Caco-2 (cell line): ENCODE measurements around the gene ZNFX1. TPM values are rescaled to one million over a fixed set of nuclear protein-coding genes. Genes with fewer than 3 reads are reported as not detected.

Experiments used
- BruUV-seq: library from RNA; stranded (reverse); fragments of 400-500 nt; replicated peaks from 2 replicates; lab custom pipeline; 2021; lab: Mats Ljungman, UMichigan
- CTCF ChIA-PET: fragments of 300-600 bp; sonication (Branson Sonifier 250); formaldehyde crosslinking; loops from one replicate; lab custom pipeline; 2022; ENCODE audit warnings: antibody characterized with exemption; lab: Charles Lee
- POLR2A ChIA-PET: fragments of 300-600 bp; sonication (Branson Sonifier 250); formaldehyde crosslinking; loops from one replicate; lab custom pipeline; 2022; ENCODE audit warnings: antibody characterized with exemption; lab: Charles Lee
- DNase-seq, 2 experiments: peaks; one replicate each; pipeline versions ENCODE4 v3.0.0 to v3.0.0-alpha.2; 2020 to 2022
- H3K27me3 ChIP-seq: replicated peaks from 2 replicates; pipeline ENCODE4 v1.6.0; 2011; ENCODE audit warnings: low read length; ENCODE audit not compliant: control insufficient read depth, insufficient read depth
- H3K36me3 ChIP-seq: 2 replicates; pipeline ENCODE4 v1.5.1; 2011; ENCODE audit warnings: low read length; ENCODE audit not compliant: control insufficient read depth, insufficient read depth
- H3K4me1 ChIP-seq: fragments of 250-450 bp; sonication (Bioruptor Pico); 2 replicates; pipeline ENCODE4 v1.5.1; 2020; ENCODE audit warnings: mild to moderate bottlenecking
- H3K4me3 ChIP-seq: 2 replicates; pipeline ENCODE4 v1.5.1; 2011; ENCODE audit warnings: low read depth, mild to moderate bottlenecking, control low read depth, low read length
- H3K9me3 ChIP-seq: fragments of 250-450 bp; sonication (Bioruptor Pico); 2 replicates; pipeline ENCODE4 v1.5.1; 2020; ENCODE audit warnings: mild to moderate bottlenecking, moderate library complexity
- H3K27ac Mint-ChIP-seq: one replicate; pipeline ENCODE4 v1.8.0; 2022; ENCODE audit warnings: mixed read lengths; ENCODE audit not compliant: unreplicated experiment
- H3K27me3 Mint-ChIP-seq: one replicate; pipeline ENCODE4 v1.8.0; 2022; ENCODE audit warnings: mixed read lengths; ENCODE audit not compliant: insufficient read depth, unreplicated experiment
- H3K36me3 Mint-ChIP-seq: one replicate; pipeline ENCODE4 v1.8.0; 2022; ENCODE audit warnings: mild to moderate bottlenecking, mixed read lengths; ENCODE audit not compliant: insufficient read depth, unreplicated experiment
- H3K4me1 Mint-ChIP-seq: one replicate; pipeline ENCODE4 v1.8.0; 2022; ENCODE audit warnings: low read depth, mixed read lengths; ENCODE audit not compliant: unreplicated experiment
- H3K4me3 Mint-ChIP-seq: one replicate; pipeline ENCODE4 v1.8.0; 2022; ENCODE audit warnings: mild to moderate bottlenecking, moderate library complexity, mixed read lengths; ENCODE audit not compliant: unreplicated experiment
- H3K9me3 Mint-ChIP-seq: one replicate; pipeline ENCODE4 v1.8.0; 2022; ENCODE audit warnings: mixed read lengths; ENCODE audit not compliant: unreplicated experiment
- CTCF ChIP-seq, 2 experiments: fragments of 200-600 bp in 1 of 2; IDR thresholded peaks; 1 replicate in 1 of 2; 2 replicates in 1 of 2; pipeline versions ENCODE4 v1.5.1 to v1.8.0; 2011 to 2022; ENCODE audit warnings: antibody characterized with exemption in 1 of 2, control low read depth in 1 of 2, inconsistent platforms in 1 of 2, low read depth in 1 of 2, low read length in 1 of 2, mild to moderate bottlenecking in 1 of 2, moderate library complexity in 1 of 2; ENCODE audit not compliant: insufficient read depth in 1 of 2, severe bottlenecking in 1 of 2, unreplicated experiment in 1 of 2
- intact Hi-C: fragments of 100-400 bp; cut with micrococcal nuclease; formaldehyde crosslinking; loops from one replicate; pipeline ENCODE4 v1.10.0; 2022; ENCODE audit not compliant: unreplicated experiment
- total RNA-seq: library from RNA; stranded (reverse); gene quantifications from 2 replicates; pipeline ENCODE4 v1.2.3, GENCODE V29; 2022

ZNFX1 gene
- total RNA-seq, 1 experiment from 2014 or later = 34.0 TPM

- DNase-seq = peak in 1 of 2 experiments; percentile 19
- CTCF ChIA-PET = interaction anchor here (1.0 to 1.8 kb wide), 2 partner anchors 14 to 28 kb away, joined by 4 to 6 read pairs; no protein-coding TSS in a partner anchor
- no peak overlapping the region for H3K4me3 Mint-ChIP-seq
- Histone ChIP-seq H3K4me1 (no peaks in the 10 kb centered on the region), H3K4me3 (no peak overlapping the region), H3K9me3 (no peaks in the 10 kb centered on the region), H3K36me3 (peaks cover 17% of the 10 kb centered on the region), H3K27me3 (no peaks in the 10 kb centered on the region)
- POLR2A ChIA-PET = no interaction called here
- intact Hi-C loops = no loop called here
- H3K27me3 Mint-ChIP-seq = no peaks in the 10 kb centered on the region
- H3K36me3 Mint-ChIP-seq = peaks cover 99% of the 10 kb centered on the region
- no peak overlapping the region for H3K27ac Mint-ChIP-seq
- no peaks in the 10 kb centered on the region for H3K9me3 Mint-ChIP-seq
- no peak for TF ChIP-seq CTCF (IDR thresholded peaks at IDR 0.05; ENCODE audit: insufficient read depth in 1 of 2, low read depth in 1 of 2, low read length in 1 of 2, severe bottlenecking in 1 of 2, unreplicated experiment in 1 of 2)
- H3K4me1 Mint-ChIP-seq = no peaks in the 10 kb centered on the region
- BruUV-seq = no TSS peak
Observed at GRCh38 chr20:49260218-49260617, 17.6 kb downstream of the ZNFX1 start.

- no peak for DNase-seq
- H3K9me3 ChIP-seq = no peaks in the 10 kb centered on the region
- Mint-ChIP-seq H3K36me3 (peaks cover 99% of the 10 kb centered on the region), H3K4me1 (no peaks in the 10 kb centered on the region), H3K9me3 (no peaks in the 10 kb centered on the region), H3K27me3 (no peaks in the 10 kb centered on the region), H3K27ac (no peak overlapping the region), H3K4me3 (no peak overlapping the region)
- no peak for TF ChIP-seq CTCF (IDR thresholded peaks at IDR 0.05; ENCODE audit: insufficient read depth in 1 of 2, low read depth in 1 of 2, low read length in 1 of 2, severe bottlenecking in 1 of 2, unreplicated experiment in 1 of 2)
- H3K36me3 ChIP-seq = peaks cover 17% of the 10 kb centered on the region
- intact Hi-C loops = no loop called here
- H3K27me3 ChIP-seq = no peaks in the 10 kb centered on the region
- no peaks in the 10 kb centered on the region for H3K4me1 ChIP-seq
- BruUV-seq = no TSS peak
- CTCF ChIA-PET = interaction anchor here (1.0 to 1.8 kb wide), 2 partner anchors 14 to 29 kb away, joined by 4 to 6 read pairs; no protein-coding TSS in a partner anchor
- POLR2A ChIA-PET = no interaction called here
- H3K4me3 ChIP-seq = no peak overlapping the region
Observed at GRCh38 chr20:49259799-49260198, 18.1 kb downstream of the ZNFX1 start.

- no peak overlapping the region for H3K27ac Mint-ChIP-seq
- ChIA-PET POLR2A (no interaction called here), CTCF (interaction anchor here (1.0 to 1.8 kb wide), 2 partner anchors 13 to 29 kb away, joined by 4 to 6 read pairs; no protein-coding TSS in a partner anchor)
- no peaks in the 10 kb centered on the region for H3K27me3 ChIP-seq
- H3K4me3 ChIP-seq = no peak overlapping the region
- intact Hi-C loops = no loop called here
- peaks cover 17% of the 10 kb centered on the region for H3K36me3 ChIP-seq
- peaks cover 99% of the 10 kb centered on the region for H3K36me3 Mint-ChIP-seq
- H3K9me3 ChIP-seq = no peaks in the 10 kb centered on the region
- H3K4me1 Mint-ChIP-seq = no peaks in the 10 kb centered on the region
- H3K27me3 Mint-ChIP-seq = no peaks in the 10 kb centered on the region
- no peaks in the 10 kb centered on the region for H3K4me1 ChIP-seq
- DNase-seq = peak in 1 of 2 experiments; percentile 22
- no peak overlapping the region for H3K4me3 Mint-ChIP-seq
- TF ChIP-seq CTCF (IDR thresholded peaks at IDR 0.05; ENCODE audit: insufficient read depth in 1 of 2, low read depth in 1 of 2, low read length in 1 of 2, severe bottlenecking in 1 of 2, unreplicated experiment in 1 of 2) = no peak
- no peaks in the 10 kb centered on the region for H3K9me3 Mint-ChIP-seq
- no TSS peak for BruUV-seq
Observed at GRCh38 chr20:49259284-49259683, 18.6 kb downstream of the ZNFX1 start.
